NCI-H2081 treated with DMSO at 0.1 percent for 48 hours (cell line): Measurements from ENCODE around the gene ADGRG3.

Experiments
- DNase-seq: peaks from one replicate; lab custom pipeline; 2025; lab: John Stamatoyannopoulos, UW

The ADGRG3 gene

DNA sequence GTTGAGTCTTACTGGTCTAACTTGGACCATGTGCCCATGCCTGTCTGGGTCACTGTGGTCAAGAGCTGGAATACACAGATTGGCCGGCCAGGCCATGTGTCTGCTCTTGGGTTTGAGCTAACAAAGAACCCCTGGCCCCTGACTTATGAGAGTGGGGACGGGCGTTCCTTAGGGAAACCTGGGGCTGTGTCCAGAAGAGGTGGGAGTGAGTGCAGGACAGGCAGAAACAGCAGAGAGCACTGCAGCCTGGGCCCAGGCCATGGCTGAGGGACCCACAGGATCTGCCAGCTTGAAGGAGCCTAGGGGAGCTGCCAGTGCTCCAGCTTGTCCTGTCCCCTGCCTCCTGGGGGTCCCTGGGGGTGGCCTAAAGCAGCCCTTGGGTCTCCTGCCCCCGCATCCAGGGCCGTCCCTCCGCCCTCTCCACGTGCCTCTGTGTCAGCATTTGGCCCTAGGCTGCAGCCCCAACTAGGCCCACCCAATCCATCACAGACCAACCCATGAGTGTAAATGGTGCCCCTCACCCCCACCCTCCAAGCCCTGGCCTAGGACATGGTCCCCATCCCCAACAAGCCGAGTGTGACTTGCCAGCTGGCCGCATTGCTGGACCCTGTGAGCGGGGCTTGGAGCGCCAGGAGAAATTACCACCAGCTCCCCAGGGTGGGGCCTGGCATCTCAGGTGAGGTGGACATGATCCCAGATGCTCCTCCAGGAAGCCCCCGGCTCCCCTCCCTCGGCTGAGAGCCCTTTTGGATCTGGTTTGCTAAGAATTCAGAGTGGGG, 14.0 kb downstream of the ADGRG3 start:
- DNase-seq = no peak

DNA sequence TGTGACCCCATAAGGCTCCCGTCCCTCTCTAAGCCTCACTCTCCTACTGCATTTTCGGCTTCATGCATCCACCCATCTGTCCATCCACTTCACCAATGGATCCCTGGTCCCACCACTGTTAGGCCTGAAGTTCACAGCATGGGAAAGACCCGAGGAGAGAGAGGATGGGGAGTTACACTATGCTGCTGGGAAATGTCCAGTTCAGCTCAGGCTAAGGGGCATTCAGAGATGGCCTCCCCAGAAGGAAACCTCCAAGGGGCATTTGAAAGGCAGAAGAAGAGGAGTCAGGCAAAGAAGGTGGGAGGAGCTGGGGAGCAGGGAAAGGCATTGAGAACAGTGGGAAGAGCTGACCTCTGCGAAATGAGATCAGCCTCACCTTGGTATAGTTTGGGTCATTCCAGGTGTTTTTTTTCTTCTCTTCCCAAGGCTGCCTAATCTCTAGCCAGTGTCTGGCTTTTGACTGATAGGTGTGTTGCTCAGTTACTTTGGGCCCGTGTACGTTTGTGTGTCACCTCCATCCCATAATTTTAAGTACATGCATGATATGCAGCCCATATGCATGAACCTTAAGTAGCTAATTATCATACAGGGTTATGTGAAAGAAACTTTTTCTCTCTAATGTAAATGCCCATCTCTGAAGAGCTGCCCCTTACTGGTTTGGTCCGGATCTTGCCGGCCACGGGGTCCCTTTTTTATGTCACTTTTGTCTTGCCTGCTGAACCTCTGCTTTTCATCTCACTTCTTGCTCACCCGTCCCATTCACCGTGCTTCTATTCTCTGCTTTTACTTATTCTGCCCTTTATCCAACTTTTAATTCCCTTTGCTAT, 14.9 kb downstream of the ADGRG3 start:
- DNase-seq = no peak

DNA sequence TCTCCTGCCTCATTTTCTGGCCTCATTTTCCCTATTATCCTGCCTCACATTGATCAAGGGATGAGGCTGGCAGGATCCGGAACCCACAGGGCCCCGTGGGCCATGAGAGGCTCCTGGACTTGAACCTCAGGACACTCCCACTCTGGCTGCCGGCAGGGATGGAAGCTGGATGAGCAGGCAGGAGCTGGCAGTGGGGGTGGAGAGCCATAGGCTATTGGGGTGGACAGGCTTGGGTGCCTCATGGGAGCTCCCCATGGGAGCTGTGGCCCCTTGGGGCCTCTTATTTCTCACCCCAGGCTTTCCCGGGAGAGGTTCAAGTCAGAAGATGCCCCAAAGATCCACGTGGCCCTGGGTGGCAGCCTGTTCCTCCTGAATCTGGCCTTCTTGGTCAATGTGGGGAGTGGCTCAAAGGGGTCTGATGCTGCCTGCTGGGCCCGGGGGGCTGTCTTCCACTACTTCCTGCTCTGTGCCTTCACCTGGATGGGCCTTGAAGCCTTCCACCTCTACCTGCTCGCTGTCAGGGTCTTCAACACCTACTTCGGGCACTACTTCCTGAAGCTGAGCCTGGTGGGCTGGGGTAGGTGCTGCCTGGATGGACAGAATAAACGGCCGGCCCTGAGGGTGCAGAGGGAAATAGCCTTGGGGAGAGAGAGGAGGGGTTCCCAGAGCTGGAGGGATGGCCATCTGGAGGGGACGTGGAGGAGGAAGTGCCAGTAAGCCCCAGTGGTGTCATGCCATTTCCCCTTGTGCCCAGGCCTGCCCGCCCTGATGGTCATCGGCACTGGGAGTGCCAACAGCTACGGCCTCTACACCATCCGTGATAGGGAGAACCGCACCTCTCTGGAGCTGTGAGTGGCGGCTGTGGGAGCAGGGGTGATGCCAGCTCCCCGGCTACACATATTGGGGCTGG, 15.8 kb downstream of the ADGRG3 start:
- DNase-seq = no peak

DNA sequence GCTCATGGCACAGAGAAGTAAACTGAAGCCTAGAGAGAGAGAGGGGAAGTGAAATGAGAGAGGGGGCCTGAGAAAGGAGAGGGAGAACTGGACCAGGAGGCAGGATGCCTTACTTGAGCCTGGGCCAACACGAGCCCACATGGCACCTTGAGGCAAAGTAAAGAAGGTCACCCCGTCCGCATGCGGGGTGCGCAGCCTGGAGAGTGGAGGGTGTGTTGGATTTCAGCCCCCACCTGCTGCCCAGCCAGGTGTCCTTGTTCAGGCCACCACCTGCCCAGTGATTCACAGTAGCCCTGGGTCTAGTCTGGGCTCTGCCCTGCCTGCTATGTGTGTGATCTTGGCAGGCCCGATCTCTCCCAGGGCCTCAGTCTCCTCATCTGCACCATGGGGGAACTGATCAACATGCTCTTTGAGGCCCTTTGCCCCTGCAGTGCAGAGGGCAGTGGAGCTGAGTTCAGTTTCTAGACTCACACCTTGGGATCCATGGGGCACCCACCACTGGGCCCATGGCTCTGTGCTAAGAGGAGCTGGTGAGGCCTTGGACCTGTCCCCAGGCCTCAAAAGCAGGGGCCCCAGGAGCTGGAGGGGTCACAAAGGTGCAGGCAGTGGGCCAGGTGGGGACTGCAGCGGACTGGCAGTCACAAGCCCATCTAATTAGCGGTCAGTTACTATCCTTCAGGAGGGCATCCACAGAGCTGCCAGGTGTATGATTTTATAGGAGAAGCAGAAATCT, 16.7 kb downstream of the ADGRG3 start:
- DNase-seq = no peak

DNA sequence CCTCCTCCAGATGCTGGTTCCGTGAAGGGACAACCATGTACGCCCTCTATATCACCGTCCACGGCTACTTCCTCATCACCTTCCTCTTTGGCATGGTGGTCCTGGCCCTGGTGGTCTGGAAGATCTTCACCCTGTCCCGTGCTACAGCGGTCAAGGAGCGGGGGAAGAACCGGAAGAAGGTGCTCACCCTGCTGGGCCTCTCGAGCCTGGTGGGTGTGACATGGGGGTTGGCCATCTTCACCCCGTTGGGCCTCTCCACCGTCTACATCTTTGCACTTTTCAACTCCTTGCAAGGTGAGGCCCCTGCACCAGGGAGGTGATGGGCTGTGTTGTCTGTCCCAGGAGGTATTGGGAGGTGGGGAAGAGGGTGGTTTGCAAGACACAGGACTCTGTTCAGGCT, 17.5 kb downstream of the ADGRG3 start:
- DNase-seq = no peak

DNA sequence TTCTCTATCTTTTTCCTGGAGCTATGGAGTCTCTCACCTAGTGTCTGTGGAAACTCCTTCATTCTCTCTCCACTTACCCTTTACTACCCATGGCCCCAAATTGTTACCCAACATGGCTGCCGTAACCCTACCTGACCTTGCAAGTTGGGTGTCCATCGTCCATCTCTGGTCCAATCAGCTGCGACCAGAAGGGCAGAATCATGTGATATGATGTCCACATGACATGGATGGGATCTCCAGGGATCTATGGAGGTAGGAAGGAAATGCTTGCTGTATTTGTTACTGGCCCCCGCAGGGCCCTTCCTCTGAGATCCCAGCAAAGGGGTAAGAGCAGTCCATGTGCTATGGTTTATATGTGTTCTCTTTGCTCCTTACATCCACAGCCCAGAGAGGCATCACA, 18.5 kb downstream of the ADGRG3 start:
- DNase-seq = no peak

DNA sequence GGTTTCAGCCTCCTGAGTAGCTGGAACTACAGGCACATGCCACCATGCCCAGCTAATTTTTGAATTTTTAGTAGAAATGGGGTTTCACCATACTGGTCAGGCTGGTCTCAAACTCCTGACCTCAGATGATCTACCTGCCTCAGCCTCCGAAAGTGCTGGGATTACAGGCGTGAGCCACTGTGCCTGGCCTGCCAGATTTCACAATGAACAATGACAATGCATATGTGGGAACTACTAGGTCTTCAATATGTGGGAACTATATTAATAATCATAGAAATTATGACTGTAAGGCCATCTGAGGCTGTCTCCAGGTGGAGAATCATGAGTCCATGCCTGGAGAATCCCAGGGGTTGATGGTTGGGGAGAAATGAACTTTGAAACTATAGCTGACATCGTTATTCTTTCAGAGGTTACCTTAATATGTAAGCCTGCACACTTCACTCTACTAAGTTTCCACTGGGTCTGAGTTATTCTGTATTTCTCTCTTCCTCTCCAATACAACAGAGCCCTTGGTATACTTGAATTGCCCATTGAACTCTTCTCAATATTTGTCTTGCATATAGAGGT, 19.3 kb downstream of the ADGRG3 start:
- no peak for DNase-seq

DNA sequence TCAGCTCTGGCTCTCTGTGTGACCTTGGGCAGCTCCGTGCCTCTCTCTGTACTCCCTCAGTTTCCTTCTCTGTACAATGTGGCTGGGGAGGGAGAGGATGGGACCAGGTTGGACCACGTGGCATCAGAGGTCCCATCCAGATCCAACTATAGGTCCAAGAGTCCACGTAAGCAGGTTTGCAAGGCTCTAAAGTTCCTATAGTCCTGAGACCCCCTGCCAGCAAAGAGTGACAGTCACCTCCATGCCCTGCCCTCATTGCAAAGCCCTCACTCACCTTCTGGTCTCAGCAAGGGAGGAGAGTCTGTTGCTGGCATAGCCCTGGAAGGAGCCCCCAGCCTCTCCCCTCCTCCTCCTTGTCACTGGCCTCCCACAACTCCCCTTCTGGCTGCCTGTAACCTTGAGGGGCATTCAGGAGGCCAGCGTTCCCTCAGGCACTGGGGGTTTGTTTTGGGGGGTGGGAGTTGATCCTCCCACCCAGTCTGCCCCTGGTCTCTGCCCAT, 20.4 kb downstream of the ADGRG3 start:
- no peak for DNase-seq

DNA sequence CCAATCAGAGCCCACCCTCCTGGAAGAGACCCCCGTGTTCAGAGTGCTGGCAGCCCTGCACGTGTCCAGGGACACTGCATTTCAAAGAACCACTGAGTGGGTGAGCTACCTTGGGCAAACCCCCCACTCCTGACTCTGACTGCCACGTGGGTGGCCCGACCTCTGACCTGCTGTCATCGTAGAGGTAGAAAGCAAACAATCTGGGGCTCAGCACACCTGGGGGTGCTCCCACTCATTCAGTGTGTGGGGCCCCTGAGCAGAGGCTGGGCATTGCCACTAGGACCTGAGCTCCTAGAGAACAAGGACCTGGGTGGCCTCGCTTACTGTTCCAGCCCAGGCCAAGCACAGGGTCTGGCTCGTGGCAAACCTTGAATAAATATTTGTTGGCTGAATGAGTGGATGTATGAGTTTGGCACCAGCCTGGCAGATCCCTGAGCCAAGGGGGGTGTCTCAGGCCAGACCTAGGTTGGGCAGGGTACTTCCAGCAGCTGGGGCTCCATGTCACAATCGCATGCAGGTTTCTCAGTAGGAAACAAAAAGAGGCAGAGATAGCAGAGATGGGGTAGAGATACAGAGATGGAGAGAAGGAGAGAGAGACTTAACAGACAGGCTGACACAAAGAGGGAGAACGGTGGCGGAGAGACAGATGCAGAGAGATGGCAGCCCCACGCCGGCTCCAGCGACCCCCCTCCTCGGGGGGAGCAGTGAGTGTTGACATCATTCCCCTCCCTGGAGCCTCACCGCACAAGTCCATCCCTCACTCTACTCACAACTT, 21.1 kb downstream of the ADGRG3 start:
- DNase-seq = no peak

DNA sequence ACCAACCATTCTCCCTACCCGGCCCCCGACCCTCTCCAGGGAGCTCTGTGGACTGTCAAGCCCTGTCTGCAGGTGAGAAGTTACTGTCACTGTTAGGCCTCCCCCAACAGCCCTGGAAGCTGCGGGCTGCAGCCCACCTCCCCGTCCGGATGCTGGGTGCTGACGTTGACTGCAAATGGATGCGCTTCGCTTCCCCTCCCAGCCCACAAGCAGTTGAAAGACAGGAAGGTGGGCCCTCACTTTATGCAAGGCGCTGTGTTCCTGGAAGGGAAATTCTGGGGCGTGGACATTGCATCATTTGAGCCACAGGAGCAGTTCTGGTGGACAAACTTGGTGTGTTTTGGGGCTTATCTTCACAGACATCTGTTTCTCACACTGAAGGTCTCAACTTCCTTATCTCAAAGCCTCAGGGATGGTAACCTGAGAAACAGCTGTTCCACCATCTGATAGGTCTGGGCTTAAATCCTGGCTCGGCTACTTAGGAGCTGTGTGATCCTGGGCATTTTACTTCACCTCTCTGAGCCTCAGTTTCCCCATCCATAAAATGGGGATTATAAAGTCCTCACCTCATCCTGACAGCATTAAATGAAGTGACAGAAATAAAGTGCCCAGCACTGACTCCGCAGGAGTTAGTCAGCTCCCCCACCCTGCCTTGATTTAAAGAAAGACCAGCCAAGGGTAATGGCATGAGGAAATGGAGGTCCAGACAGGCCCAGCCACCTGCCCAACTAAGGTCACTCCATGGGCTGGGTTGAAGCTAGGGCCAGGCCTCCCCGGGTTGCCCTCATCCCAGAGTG, 21.9 kb downstream of the ADGRG3 start:
- DNase-seq = no peak

DNA sequence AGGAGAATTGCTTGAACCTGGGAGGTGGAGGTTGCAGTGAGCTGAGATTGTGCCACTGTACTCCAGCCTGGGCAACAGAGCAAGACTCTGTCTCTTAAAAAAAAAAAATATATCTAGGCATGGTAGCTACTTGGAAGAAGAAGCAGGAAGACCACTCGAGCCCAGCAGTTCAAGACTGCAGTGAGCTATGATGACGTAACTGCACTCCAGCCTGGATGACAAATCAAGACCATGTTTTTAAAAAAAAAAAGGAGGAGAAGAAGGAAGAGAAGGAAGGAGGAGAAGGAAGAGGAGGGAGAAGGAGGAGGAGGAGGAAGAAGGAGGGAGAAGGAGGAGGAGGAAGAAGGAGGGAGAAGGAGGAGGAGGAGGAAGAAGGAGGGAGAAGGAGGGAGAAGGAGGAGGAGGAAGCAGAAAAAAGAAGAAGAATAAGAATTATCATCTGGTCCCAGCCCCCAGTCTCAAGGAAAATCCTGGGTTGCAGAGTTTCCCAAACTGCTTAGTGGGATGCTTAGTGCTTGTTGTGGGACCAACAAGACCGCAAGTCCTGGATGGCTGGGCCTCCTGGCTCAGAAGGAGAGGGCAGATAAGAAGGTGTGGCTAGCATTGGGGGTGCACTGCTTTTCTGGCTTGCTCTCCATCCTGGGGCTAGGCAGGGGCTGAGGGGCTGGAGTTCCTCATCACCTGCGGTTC, 22.8 kb downstream of the ADGRG3 start:
- no peak for DNase-seq

DNA sequence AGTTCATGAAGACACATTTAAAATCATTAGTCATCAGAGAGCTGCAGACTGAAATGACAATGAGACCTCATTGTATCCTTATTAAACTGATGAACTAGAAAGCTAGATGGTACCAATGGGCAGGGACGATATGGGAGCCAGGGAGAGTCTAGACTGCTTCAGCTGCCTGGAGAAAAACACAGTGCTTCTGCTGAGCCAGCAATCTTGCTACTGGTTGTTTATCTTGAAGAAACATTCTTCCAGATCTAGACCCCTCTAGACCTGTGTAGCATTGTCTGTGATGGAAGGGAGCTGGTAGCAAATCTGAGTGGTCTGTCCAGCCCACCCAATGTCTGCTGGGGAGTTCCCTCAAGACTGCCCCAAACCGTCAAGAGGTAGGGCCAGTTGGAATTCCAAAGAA, 24.5 kb downstream of the ADGRG3 start:
- DNase-seq = no peak

DNA sequence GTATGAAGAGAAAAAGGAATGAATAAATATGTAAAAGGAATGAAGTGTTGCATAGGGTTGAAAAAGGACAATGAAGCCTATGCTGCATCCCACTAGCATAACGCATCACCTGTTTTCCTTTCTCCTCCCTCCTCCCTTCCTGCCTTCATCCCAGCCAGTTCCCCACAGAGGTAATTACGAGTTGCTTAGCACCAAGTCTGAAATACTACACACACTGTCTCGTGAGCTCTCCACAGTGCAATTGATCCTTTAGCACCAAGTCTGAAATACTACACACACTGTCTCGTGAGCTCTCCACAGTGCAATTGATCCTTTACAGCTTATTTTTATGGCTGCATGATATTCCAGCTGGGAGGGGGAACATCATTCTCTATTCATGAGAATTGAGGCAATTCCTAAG, 25.4 kb downstream of the ADGRG3 start:
- DNase-seq = peak; percentile 39

DNA sequence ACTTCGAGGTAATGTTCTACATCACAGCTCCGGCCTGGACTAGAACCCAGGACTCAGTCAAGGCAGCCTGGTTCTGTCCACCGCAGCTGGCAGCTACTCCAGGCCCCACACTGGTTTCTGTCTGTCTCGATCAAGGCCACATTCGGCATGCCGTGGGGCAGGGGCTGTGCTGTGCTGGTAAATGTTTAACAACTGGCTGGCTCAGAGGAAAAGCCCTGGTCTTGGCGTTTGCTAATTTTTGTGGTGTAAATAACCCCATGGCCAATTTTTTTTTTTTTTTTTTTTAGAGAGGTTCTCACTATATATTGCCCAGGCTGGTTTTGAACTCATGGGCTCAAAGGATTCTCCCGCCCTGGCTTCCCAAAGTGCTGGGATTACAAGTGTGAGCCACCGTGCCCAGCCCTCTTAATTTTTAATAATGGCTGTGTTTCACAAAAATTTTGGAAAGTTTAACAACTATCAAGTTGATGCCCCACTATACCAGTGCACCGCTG, 26.2 kb downstream of the ADGRG3 start:
- no peak for DNase-seq

DNA sequence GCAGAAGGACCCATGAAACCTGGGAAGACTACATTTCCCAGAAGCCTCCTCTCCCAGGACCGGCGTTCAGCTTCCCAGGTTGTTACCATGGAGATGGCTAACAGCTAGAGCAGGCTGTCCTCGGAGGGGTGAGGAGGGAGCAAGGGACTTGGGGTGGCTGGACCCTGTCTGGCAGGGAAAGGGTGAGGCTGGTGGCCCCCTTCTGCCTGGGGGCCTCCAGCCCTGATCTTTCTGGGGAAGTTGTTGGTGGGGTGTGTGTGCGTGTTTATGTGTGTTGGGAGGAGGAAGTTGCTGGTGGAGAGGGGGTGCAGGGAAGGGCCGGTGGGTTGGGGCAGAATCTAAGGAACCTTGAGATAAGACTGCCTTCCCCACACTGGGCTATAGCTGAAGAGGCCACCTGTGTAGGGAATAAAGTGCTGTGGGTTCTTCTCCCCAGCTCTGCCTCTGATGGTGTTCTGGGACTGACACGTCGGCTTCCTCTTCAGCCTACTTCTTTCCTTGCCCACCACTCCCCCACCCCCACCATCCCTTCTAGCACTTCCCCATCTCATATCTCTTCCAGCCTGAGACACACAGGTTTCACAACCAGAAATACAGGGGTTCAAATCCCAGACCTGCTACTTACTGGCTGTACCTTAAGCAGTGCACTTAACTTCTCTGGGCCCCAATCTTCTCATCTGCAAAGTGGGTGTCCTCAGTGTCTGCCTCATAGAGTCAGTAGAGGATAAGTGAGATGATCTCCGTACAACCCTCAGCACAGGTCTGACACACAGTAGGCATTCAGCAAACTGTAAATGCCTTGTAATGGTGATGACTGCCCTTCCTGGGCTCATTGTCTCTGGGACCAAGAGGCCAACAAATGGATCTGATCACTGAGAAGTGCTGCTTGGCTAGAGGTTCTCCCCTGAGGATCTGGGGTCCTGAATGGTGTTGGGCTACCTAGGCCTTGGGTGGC, 26.9 kb downstream of the ADGRG3 start, which contains the start of gene DRC7:
Gene DRC7 (plus strand): TSS at position 82 of the 955 bp plus-strand sequence. CDS start 3,144 bp downstream, outside the sequence.
- no peak for DNase-seq

DNA sequence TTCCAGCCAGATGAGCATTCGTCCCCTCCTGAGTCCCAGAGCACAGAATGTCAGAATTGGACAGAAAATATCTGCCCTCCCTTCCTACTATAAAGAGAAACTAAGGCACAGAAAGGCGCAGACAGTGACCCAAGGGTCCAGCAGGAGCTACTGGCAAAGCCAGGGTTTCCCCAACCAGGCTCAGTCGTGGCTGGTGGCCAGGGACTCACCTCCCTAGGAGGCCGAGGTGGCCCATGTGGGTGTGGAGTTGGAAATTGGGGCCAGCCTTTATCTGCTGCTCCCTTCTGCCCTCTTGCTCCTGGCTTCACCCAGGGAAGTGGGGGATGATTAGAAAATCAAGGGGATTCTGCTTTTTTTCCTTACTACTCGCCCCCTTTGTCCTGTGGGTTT, 27.6 kb downstream of the ADGRG3 start:
- DNase-seq = no peak

DNA sequence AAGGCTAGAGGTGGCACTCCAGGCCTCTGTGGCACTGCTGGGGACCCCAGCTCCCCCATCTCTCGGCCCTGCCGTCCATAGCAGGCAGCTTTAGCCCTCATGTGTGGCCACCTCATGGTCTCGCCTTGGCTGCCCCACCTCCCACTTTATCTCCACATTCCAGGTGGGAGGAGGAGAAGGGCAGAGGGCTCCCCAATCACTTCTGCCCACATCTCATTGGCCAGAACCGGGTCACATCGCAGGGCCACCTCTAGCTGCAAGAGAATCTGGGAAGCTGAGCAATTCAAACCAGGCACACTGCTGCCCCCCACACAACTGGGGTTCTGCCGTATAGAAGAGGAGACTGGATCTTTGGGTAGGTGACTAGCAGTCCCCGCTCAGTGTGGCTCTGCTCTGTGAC, 28.1 kb downstream of the ADGRG3 start:
- DNase-seq = no peak
